Epithelial cell of prostate (primary cell): ENCODE results near the gene RAB23.
A peak's percentile ranks its signal among the peaks of the same experiment; 100 is the strongest.

ENCODE experiments used
- DNase-seq: peaks from one replicate; pipeline ENCODE4 v3.0.0-alpha.2; 2011; ENCODE audit warnings: low read depth, low spot score
- H3K27ac ChIP-seq: fragments of 450-650 bp; 2 replicates; pipeline ENCODE4 v1.5.1; 2017; ENCODE audit warnings: mild to moderate bottlenecking

Gene RAB23

DNA sequence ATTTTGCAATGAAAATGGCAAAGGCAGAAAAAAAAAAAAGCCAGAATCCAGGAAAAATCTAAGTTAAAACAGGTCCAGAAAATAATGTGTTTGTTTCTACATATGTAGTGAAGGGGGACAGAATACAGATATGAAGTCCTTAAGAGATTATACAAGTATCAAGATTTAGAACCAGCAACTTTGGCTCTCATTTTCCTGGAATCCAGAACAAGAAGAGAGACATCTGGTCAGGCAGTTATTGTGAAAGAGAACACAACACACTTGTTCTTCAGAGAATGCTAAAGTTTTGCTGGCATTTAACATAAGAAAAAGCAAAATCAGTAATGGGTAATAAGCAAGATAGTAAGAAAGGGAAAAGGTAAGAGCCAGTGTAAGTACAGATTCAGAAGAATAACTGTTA is 28.9 kb downstream of the RAB23 start:
- H3K27ac ChIP-seq: no peak overlapping the region
- DNase-seq: no peak

DNA sequence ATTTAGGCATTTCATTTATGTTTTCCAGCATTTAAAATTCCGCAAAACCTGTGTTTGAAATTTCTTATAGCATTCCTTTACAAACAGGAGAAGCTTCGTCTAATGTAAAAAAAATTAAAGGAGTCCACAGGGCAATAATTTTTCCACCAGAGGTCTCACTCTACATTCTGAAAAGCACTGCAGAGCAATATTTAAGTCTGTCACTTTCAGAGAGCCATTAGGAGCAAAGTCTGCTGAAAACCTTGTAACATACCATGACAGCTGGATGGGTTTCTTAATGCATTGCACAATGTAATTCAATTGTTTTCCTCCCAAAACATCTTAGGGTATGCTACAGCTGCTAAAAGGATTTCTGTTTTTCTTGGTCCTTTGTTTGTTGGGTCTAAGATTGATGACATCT is 32.0 kb downstream of the RAB23 start:
- no peak for DNase-seq

DNA sequence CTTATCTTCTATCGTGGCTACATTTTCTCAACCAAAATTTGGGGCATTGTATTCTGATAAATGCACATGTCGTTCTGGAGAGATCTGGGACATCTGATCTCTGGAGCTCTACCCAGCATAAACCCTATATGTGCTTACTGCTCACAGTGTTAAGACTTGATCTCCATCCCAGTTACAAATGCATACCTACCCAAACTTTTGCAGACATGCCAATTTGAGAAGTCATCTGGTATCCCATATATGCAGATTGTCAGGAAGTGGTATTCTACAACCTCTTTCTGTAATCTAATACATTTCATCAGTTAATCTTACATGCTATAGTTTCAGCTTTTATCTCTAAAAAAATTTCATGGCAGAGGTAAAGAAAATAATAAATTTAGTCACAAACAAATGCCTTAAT is 38.8 kb downstream of the RAB23 start:
- no peak for DNase-seq
- no peak overlapping the region for H3K27ac ChIP-seq

More for the DNA sequence above, 32.0 kb downstream of the RAB23 start:
- no peak overlapping the region for H3K27ac ChIP-seq

DNA sequence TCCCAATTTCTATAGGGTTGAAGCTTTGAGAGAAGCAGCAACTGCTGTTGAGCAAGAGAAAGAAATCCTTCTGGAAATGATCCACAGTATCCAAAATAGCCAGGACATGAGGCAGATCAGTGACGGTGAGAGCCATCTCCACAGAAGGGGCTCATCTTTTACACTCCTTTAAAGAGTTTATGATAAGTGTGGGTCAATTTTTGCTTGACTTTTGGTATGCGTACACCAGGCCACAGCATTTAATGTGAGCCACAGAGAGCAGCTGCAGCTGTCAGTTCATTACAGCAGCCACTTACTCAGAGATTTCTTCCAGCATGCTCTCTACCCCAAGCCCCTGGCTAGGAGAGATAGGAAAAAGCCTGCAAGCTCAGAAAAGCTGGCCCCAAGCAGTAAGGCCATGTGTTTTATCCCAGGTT is 40.1 kb downstream of the RAB23 start:
- H3K27ac ChIP-seq: no peak overlapping the region

DNA sequence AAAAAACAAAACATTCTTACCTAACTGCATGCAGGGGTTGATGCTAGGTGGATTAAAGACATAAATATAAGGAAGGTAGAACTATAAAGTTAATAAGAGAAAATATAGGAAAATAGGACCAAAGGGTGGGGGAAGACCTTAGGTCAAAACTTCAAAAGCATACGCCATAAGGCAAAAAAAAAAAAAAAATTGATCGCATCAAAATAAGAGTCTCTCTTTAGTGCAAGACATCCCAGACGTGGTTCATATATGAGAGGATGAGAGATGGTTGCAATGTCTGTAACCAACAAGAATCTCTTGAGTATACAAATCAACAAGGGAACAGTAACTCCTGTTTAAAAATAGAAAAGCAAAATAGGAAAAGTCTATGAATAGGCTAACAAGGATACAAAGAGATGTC is 41.5 kb downstream of the RAB23 start:
- no peak overlapping the region for H3K27ac ChIP-seq
- no peak for DNase-seq

More for the DNA sequence above, 40.1 kb downstream of the RAB23 start:
- DNase-seq: no peak

DNA sequence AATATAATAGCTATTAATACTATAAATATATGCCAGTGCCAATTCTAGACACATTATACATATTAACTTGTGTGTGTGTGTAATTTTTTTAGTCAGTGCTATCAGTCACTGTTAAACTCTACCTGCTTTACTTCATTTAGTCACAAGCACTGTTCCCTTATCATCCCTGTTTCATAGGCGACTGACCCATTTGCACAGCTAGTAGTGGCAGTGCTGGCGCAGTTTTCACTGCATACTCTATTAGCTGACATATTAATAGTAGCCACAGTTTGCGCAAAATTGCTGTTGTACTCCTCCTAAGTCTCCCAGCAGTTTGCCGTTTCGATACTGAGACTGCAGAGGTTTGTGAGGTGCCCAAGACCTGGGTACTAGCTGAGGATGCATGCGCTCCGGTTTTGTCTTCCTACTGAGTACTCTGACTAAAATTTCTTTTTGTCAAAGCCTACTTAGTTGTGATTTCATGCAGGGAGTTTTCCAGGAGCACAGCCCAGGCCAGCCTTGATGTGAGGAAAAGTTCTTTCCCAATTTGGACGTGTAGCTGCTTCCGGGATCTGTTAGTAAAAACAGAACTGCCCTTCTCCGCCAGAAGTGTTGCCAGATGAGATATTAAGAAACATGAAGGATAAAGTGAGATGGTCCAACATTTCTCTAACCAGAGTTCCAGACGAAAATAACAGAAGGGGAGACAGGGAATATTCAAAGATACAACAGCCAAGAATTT is 44.4 kb downstream of the RAB23 start:
- H3K27ac ChIP-seq: no peak overlapping the region
- no peak for DNase-seq

DNA sequence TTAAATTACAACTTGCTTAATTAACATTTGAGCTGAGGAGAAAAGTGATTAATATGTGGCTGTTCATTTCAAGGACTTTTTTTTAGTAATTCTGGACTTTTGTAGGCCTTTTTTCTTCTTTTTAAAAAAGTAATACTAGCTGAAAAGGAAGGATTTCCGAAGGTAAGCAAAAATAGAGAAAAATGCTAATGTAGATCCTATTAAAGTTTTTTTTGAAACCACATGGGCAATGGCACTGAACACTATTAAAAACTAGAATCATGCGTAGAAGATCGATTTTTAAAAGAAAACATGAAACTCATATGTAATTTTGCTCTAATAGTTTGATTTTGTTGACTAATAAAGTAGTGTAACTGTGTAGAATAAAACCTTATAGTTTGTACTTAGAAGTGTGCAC is 47.6 kb downstream of the RAB23 start:
- DNase-seq: no peak
- H3K27ac ChIP-seq: peak overlapping the region; percentile 22

DNA sequence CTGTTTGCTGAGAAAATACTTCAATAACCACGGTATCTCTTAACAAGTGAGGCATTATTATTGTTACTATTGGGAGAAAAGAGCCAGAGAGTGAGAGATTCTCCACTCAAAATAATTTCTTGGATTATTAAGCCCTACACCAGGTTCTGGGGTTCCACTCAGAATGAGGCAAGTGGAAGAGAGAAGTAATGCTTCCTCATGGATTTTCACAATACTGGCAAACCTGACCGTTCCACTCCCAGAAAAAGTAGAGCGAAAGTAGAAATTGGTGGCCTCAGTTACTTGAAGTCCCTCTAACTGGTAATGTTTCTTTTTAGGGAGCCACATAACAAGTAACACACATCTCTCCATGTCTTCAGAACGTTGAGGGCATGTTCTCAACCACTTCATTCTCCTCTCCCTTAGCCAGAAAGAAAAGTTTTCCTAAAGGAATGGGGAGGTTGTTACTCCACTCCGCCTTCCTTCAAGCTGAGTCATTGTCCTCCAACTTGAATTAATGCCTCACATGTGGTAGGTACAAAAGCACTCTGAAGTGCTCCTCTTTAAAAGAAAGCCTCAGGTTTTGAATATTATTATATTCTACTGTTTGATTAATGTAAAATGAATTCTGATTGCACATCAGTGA is 48.1 kb downstream of the RAB23 start:
- DNase-seq: no peak
- H3K27ac ChIP-seq: peak overlapping the region; percentile 22

DNA sequence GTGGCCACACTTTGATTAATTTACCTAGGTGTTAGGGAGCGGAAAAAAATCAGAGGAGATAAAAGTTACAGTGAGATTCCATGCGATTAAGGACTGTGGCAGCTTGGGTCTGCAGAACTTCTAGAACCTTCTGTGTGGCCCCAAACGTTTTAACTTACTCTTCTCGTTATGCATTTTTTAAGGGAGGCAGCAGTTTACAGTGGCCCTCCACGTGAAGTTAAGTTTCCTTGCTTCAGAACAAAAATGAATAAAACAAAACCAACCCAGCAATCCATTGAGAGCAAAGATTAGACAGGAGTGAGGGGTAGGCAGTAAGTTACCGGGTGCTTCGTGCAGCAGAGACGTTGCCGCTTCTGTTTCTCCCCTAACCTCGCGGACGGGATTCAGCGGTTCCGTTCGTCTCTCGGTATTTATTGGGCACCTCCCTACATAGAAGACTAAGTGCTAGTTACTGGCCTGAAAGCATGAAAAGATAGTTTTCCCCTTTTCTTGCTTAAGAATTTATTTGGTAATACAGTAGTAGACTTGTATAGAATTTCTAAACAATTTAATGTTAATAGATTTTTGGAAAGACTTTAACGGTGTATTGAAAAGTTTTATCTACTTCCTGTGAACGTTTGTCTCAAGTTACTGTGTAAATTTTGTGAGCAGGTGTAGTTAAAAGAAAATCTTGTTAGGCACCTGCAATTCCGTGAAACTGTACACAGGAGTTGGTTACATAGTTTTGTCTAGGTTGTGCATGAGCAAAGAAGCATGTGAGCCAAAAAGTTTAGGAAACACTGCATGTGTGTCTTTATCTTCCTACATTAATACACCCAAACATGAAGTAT is 48.8 kb downstream of the RAB23 start:
- DNase-seq: no peak
- peak overlapping the region; percentile 22 for H3K27ac ChIP-seq

DNA sequence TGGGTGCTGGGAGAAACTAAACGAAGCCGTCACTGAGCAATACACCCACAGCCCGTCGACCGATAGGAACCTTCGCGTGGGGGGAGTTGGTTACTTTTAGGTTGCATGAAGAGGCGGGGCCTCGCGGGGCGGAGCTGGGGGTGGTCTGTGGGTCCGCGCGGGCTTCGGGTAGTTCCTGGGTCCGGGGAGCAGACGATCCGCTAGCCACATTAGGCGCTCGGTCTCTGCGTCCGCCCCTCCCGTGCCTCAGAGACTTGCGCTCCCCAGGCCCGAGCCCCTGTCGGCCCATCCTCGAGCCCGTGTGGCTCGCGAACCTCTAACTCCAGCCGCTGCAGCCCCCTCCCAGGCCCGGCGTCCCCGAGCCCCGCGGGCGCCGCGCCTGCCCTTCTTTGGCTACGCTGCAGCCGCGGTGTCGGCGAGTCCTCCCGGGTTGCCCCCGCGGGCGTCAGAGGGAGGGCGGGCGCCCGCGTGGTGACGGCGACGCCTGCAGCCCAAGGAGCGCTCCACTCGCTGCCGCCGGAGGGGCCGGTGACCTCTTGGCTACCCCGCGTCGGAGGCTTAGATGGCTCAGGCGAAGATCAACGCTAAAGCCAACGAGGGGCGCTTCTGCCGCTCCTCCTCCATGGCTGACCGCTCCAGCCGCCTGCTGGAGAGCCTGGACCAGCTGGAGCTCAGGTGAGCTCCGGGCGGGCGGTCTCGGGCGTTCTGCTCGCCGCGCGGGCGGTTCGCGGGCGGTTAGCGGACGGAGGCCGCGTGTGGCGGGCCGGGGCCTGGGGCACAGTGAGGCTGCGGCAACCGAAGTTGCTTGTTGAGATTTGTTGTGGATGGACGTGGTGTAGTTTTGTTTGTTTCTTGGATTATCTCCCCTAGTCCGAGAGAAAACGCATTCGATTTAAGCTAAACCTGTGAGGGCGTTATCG is 49.7 kb downstream of the RAB23 start, which contains the start of gene BAG2:
TSS of gene BAG2 (plus strand) at position 191 of the 920 bp plus-strand sequence. CDS start at position 563, 372 bp downstream.
- DNase-seq: no peak
- H3K27ac ChIP-seq: peak within 1 kb of the TSS; percentile 16

DNA sequence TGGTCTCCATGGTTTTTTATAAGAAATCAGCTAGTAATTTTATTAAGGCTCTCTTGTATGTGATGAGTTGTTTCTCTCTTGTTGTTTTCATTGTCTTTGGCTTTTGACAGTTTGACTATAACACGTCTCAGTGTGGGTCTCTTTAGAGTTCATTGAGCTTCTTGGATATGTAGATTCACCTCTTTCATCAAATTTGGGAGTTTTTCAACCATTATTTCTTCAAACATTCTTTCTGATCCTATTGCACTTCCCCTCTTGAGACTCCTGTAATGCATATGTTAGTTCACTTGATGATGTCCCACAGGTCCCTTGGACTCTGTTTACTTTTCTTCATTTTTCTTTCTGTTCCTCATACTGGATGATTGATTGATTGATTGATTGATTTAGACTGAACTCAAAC is 57.0 kb downstream of the RAB23 start:
- H3K27ac ChIP-seq: no peak overlapping the region
- no peak for DNase-seq

DNA sequence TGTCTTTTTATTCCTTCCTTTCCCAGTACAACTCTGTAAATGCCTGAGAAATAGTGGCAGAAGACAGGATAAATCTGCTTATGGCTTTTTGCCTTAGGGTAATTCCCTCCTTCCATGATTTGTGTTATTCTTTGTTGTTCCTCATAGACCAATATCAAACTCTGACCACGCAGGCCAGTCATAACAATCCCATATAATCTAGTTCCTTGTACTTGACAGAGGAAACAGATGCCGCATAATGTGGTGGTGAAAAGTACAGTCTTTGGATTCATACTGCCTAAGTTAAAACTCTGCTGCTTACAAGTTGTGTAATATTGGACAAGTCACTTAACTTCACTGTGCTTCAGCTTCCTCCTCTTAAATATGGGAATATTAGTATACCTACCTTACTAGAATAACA is 58.2 kb downstream of the RAB23 start:
- no peak for DNase-seq
- no peak overlapping the region for H3K27ac ChIP-seq

DNA sequence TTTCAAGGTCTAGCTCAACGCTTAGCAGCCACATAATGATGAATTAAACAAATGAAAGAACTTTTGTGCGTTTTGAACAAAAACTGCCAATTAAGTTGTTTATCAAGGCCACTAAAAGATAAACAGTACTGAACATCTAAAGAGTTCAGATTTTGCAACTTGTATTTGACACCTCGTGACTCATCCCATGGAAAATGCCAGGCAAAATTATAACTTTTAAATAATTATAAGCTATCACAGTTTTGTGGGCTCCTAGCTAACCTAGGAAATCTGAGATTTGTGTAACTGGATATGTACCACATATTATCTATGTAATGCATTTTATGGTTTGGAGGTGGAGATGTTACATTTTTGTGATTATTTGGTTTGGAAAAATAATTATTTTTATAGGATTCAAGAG is 59.6 kb downstream of the RAB23 start:
- no peak for DNase-seq
- no peak overlapping the region for H3K27ac ChIP-seq

DNA sequence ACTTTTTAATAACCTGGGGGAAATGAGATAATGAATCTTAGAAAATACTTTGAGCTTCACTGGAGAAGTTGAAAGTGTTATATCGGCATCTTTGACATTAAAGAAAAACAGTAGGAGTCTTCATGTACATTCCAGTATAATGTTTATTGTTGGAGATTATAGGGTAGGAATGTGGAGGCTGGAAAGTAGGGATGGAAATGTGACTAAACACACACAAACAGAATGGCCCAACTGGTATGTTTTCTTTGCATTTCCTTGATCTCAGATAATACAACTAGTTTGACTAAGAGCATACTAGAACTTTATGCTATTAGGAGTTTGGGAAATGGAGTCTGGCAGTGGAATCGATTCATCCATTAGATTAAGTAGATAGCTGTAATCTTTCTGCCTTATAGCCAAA is 60.1 kb downstream of the RAB23 start:
- no peak overlapping the region for H3K27ac ChIP-seq
- DNase-seq: no peak

DNA sequence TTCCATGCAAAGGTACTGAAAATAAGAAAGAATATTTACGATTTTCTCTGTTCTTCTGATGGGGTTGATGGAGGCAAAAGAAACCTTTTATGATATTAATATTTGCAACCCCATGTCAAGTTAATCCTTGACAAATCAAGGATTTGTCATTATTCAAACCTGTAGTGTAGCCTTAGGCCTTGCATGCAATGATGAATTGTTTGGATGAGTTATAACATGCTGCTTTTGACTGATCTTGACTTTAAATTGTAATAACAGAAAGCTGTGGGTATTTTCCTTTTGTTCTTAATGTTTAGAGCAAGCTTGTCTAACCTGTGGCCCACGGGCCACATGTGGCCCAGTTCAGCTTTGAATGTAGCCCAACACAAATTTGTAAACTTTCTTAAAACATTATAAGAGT is 63.0 kb downstream of the RAB23 start:
- peak; percentile 44 for DNase-seq
- H3K27ac ChIP-seq: peak overlapping the region; percentile 54

DNA sequence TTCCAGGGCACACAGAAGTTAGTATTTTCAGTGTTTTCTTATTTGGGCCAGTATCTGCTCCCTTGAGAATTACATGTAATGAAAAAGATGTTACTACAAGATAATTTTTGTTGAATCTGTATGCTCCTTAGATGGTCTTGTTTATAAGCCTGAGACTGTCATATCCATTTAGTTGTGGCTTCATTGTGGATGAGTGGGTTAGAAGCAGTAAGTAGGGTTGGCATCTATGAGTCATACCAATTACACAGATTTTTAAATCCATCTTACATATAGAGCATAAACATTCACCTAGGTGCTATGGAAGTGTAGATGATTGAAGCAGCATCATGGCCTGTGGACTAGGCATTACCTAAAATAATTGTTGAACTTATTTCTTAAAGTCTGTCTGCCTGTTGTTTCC is 63.4 kb downstream of the RAB23 start:
- DNase-seq: peak; percentile 51
- peak overlapping the region; percentile 54 for H3K27ac ChIP-seq

DNA sequence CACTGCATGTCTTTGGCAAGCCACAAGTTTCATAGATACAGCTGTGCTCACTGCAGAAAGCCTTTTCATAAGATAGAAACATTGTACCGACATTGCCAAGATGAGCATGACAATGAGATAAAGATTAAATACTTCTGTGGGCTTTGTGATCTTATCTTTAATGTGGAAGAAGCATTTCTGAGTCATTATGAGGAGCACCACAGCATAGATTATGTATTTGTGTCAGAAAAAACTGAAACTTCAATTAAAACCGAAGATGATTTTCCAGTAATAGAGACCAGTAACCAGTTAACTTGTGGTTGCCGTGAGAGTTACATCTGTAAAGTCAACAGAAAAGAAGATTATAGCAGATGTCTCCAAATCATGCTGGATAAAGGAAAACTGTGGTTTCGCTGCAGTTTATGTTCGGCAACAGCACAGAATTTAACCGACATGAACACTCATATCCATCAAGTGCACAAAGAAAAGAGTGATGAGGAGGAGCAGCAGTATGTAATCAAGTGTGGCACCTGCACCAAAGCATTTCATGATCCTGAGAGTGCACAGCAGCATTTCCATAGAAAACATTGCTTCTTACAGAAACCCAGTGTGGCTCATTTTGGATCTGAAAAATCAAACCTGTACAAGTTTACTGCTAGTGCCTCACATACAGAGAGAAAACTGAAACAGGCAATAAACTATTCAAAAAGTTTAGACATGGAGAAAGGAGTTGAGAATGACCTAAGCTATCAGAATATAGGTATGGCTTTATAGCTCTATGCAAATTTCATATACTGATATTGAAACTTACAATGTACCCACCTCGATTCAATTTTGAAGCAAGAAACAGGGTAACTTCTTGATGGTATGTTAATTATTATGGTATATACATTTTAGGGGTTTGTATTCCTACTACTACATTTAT is 73.9 kb downstream of the RAB23 start:
- H3K27ac ChIP-seq: no peak overlapping the region
- no peak for DNase-seq

DNA sequence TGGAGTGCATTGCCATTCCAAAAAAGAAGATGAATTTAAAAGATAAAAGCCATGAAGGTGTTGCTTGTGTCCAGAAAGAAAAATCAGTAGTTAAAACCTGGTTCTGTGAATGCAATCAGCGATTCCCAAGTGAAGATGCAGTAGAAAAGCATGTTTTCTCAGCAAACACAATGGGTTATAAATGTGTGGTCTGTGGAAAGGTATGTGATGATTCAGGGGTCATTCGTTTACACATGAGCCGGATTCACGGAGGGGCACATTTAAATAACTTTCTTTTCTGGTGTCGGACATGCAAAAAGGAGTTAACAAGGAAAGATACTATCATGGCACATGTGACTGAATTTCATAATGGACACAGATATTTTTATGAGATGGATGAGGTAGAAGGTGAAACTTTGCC is 74.7 kb downstream of the RAB23 start:
- no peak overlapping the region for H3K27ac ChIP-seq
- DNase-seq: no peak

DNA sequence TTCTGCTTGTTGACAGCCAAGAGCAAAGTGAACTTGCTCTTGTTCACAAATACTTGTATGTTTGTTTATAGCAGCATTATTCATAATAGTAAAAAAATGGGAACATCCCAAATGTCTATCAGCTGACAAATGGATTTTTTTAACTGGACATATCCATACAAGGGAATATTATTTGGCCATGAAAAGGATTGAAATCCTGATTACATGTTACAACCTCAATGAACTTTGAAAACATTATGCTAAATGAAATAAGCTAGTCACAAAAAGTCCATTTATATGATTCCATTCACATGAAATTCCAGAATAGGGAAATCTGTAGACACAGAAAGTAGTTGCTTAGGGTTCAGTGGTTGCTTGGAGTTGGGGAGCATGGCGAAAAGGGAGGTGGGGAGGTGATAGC is 78.4 kb downstream of the RAB23 start:
- no peak for DNase-seq
- no peak overlapping the region for H3K27ac ChIP-seq
